Amniotic stem cell (primary cell): Measurements from ENCODE around the gene LBR.

Experiments used
- DNase-seq: peaks from one replicate; lab custom pipeline; 2025; lab: John Stamatoyannopoulos, UW

The LBR gene

DNA sequence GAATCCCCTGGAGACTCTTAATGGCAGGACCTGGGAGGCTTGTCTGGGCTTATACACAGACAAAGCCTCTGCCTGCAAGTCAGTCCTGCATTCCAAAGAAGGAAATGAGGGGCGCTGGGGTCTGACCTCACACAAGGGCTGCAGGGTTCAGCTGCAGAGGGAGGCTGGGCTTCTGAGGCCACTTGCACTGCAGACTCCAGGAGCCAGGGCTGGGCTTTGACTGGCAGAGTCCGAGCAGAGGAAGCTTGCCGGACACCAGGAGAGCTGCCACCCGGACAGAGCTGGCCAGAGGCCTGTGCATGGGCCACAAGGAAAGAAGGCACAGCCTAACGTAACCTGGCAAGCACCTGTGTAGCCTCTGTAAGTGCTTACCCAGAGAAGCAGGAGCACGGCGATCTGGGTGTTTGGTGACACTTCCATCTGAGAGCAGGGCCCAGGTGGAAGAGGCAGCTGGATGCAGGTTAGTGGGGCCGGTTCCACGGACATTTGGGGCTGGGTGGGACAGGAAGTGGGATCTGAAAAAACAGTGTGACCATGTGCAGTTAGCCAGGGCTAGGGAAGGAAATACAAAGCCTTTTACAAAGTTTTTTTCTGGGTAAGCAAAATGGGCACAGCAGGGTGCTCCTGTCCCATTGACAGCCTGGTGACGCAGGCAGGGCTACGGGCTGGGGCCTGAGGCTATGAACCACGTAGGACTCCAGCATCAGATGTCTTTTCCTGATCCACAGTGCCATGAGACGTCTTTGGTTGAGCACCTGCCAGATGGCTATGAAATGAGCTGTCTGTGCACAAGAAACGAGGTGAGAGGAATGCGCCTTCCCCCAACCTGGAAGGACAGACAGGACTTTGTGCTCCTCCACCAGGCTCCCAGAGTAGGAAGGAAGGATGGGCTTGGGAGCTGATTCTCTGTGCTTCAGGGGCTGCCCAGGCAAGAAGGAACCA, 37.3 kb upstream of the LBR start:
- DNase-seq: no peak

- no peak for DNase-seq
Measured at GRCh38 chr1:225462714-225463574, 35.1 kb upstream of the LBR start.

GRCh38 chr1:225462429-225462713, 34.5 kb upstream of the LBR start:
- DNase-seq: no peak

DNA sequence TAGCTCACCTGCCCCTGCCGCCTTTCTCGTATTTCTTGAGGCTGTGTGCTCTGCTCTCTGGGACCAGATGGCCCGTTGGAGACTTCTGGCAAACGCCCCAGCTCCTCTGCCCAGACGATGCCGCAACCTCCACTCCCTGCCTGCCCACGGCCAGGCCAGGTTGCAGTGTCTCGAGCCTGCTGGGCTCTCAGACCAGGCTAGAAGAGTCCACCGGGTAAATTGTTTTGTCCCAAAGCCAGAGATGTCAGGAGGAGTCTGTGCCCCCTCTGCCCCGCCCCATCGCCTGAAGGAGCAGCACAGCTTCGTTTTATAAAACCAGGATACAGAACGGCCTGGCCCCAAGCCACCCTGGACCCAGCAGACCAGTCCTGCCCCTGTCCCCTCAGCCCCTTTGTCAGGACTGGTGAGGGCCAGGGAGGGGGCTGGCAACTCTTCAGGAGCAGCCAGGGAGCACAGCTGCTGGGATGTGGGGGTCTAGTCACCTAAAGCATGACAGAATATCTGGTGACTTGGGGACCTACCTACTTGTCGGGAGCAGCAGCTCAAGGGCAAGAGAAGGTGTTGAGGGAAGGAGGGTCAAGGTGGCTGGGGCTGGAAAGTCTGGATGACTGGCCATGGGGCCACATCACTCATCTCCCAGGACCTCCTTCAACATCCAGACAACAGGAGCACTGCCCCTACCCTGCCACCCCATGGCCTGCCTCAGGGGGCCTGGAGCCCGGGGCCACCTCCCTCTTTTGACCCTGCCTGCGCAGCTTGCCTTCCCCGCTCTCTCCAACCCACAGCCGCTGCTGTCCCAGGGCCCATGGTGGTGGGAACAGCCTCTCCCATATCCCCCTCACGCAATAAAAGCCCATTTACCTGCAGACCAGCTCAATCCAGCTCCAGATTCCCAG, 33.9 kb upstream of the LBR start:
- no peak for DNase-seq

DNA sequence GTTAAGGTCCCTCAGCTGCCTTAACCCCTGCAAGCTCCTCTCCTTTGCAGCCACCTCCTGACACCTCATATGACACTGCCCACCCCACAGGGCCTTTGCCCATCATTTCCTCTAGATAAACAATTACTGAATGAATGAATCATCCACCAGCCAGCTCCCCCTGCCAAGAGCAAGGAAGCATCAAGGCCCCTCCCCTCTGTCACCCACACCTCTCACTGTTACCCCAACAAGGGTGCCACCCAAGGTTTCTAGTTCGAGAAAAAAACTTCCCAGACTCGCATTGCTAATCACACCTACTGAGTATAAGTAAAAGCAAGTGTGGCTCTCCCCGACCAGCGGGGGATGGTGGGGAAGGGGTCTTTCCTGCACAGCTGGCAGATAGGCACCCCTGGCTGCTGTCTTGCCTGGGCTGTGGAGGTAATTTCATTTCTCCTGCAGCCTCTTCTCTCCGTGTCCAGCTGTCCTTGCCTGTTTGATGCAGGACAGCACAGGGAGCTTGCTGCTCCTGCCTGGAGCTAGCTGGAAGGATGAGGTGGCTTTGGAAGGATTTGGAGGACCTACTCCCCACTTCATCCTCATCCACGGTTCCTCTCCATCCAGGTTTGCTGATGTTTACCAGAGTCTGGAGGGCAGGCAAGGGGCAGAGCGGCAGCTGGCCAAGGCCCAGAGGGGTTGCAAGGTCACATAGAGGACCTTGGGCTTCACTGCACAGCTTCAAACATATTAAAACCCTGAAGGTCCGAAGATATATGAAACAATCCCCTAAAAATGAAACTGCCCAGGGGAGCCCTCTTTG, 33.1 kb upstream of the LBR start:
- no peak for DNase-seq

- DNase-seq: no peak
Measured at GRCh38 chr1:225460021-225460736, 32.3 kb upstream of the LBR start.

DNA sequence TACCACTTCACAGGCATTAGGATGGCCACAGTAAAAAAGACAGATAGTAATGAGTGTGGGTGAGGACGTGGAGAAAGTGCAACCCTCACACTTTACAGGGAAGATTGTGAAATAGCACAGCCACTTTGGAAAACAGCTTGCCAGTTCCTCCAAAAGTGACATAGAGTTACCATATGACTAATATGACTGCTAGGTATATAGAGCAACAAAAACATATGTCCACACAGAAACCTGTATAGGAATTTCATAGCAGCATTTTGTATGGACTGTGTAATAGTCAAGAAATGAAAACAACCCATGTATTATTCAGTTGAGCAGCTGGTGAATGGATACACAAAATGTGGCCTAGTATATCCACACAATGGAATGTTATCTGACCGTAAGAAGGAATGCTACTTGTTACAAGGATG, 30.4 kb upstream of the LBR start:
- no peak for DNase-seq

GRCh38 chr1:225454733-225455132, 26.9 kb upstream of the LBR start:
- peak; percentile 67 for DNase-seq

GRCh38 chr1:225453797-225454648, 26.2 kb upstream of the LBR start:
- no peak for DNase-seq

- DNase-seq: no peak
Measured at GRCh38 chr1:225451840-225452515, 24.1 kb upstream of the LBR start.

- DNase-seq: no peak
Measured at GRCh38 chr1:225451340-225451739, 23.5 kb upstream of the LBR start.

DNA sequence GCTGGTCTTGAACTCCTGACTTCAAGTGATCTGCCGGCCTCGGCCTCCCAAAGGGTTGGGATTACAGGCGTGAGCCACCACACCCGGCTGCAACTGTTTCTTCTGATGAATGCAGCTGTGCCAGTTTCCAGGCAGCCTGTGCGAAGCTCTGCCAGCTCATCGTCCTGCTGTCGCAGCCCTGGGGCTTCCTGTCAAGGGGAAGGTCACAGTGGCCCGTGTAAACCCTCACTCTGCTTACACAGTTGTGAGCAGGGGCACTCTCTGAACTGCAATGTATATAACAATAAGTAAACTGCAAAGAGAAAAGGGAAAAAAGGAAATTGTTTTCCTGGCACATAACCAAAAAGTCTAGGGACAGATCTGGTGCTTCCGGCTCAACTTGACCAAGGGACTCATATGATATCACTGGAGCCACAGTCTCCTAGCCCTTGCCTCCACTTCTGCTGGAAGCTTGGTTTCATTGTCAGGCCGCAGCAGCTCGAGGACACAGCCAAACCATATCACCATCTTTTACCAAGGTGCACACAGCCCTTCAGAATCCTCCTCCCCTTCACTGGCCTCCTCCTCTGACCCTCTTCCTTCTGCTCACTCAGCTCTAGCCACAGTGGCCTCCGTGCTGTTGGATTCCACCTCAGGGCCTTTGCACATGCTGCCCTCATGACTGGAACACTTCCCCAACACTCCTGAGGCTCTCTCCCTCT, 22.8 kb upstream of the LBR start:
- no peak for DNase-seq

GRCh38 chr1:225449774-225450173, 21.9 kb upstream of the LBR start:
- no peak for DNase-seq

GRCh38 chr1:225449261-225449660, 21.4 kb upstream of the LBR start:
- no peak for DNase-seq

GRCh38 chr1:225448146-225448805, 20.4 kb upstream of the LBR start:
- no peak for DNase-seq

GRCh38 chr1:225447650-225448089, 19.8 kb upstream of the LBR start:
- no peak for DNase-seq

GRCh38 chr1:225446981-225447615, 19.3 kb upstream of the LBR start:
- no peak for DNase-seq
